SK-N-SH treated with all-trans-retinoic acid at 6 μM for 48 hours (cell line): ENCODE data around the gene HIVEP2.

Experiments
- CREB5 ChIP-seq: fragments of 250-450 bp; sonication (Bioruptor Pico); IDR thresholded peaks from 2 replicates; pipeline ENCODE4 v1.5.1; 2020; ENCODE audit warnings: low read depth, mild to moderate bottlenecking, moderate library complexity
- CSDC2 ChIP-seq: fragments of 250-450 bp; sonication (Bioruptor Pico); IDR thresholded peaks from 2 replicates; pipeline ENCODE4 v1.5.0; 2020; ENCODE audit warnings: mild to moderate bottlenecking, moderate library complexity
- GLIS3 ChIP-seq: fragments of 250-450 bp; sonication (Bioruptor Pico); IDR thresholded peaks from 2 replicates; pipeline ENCODE4 v1.5.0; 2020; ENCODE audit warnings: mild to moderate bottlenecking, moderate library complexity
- OSR1 ChIP-seq: fragments of 250-450 bp; sonication (Bioruptor Pico); IDR thresholded peaks from 2 replicates; pipeline ENCODE4 v1.8.0; 2022; ENCODE audit warnings: moderate library complexity, mild to moderate bottlenecking, inconsistent platforms
- PATZ1 ChIP-seq: fragments of 250-450 bp; sonication (Bioruptor Pico); IDR thresholded peaks from 2 replicates; pipeline ENCODE4 v1.8.0; 2020; ENCODE audit warnings: mild to moderate bottlenecking, moderate library complexity, borderline replicate concordance
- ZC3H10 ChIP-seq: fragments of 250-450 bp; sonication (Bioruptor Pico); IDR thresholded peaks from 2 replicates; pipeline ENCODE4 v1.5.1; 2021; ENCODE audit warnings: mild to moderate bottlenecking, moderate library complexity
- ZFP3 ChIP-seq: fragments of 250-450 bp; sonication (Bioruptor Pico); IDR thresholded peaks from 2 replicates; pipeline ENCODE4 v1.5.0; 2020; ENCODE audit warnings: mild to moderate bottlenecking, moderate library complexity
- ZFP30 ChIP-seq: fragments of 450-650 bp; formaldehyde crosslinking; IDR thresholded peaks from 2 replicates; pipeline ENCODE4 v1.5.0; 2022; ENCODE audit warnings: mild to moderate bottlenecking, moderate library complexity
- ZNF565 ChIP-seq: fragments of 450-650 bp; formaldehyde crosslinking; conservative IDR thresholded peaks from 2 replicates; pipeline ENCODE4 v1.5.0; 2020; ENCODE audit warnings: low read depth, mild to moderate bottlenecking, moderate library complexity
- ZNF8 ChIP-seq: fragments of 450-650 bp; formaldehyde crosslinking; IDR thresholded peaks from 2 replicates; pipeline ENCODE4 v1.5.0; 2020; ENCODE audit warnings: mild to moderate bottlenecking, moderate library complexity

- TF ChIP-seq OSR1 (CRISPR knock-in tag) (no peak), ZNF565 (CRISPR knock-in tag) (no peak), ZFP30 (CRISPR knock-in tag) (no peak), CSDC2 (CRISPR knock-in tag) (no peak), PATZ1 (peak; percentile 97; the same call in 1 of the 2 replicates), ZNF8 (CRISPR knock-in tag) (no peak), CREB5 (CRISPR knock-in tag) (no peak), ZFP3 (CRISPR knock-in tag) (no peak), GLIS3 (CRISPR knock-in tag) (no peak), ZC3H10 (CRISPR knock-in tag) (0 out of 2 replicates have a peak, but pooled peaks have one; percentile 2)
Measured at GRCh38 chr6:142833054-142833453, 111.9 kb downstream of the HIVEP2 start.
